ENCODE data around the gene RUFY1.

The RUFY1 gene

DNA sequence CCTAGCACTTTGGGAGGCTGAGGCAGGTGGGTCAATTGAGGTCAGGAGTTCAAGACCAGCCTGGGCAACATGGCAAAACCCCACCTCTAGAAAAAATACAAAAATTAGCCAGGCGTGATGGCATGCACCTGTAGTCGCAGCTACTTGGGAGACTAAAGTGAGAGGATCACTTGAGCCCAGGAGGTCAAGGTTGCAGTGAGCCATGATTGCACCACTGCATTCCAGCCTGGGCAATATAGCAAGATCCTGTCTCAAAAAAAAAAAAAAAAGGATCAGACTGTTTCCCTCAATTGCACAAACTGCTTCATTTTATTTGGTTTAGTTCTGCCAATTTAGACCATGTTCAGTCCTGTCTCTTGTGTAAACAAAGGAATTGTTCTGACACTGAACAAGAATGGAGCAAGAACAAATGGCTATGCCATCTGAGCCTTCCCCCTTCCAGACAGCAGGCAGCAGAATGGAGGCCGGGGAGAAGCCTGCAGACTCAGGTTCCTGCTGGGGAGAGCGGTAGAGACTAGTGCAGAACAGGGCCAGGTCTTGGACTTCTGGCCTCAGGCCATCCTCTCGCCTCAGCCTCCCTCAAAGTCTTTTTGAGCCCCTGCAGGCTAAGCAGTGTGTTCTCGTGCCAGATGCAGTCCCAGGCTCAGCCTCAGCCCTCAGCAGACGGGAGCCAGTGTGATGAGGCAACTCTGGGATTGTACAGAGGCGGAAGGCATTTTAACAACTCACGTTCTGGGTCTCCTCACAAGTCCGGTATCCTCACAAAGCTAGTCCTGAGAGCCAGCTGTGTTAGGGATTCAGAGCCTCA is 54.9 kb downstream of the RUFY1 start:
- DNase-seq (ENCODE audit: low read depth), result no peak

DNA sequence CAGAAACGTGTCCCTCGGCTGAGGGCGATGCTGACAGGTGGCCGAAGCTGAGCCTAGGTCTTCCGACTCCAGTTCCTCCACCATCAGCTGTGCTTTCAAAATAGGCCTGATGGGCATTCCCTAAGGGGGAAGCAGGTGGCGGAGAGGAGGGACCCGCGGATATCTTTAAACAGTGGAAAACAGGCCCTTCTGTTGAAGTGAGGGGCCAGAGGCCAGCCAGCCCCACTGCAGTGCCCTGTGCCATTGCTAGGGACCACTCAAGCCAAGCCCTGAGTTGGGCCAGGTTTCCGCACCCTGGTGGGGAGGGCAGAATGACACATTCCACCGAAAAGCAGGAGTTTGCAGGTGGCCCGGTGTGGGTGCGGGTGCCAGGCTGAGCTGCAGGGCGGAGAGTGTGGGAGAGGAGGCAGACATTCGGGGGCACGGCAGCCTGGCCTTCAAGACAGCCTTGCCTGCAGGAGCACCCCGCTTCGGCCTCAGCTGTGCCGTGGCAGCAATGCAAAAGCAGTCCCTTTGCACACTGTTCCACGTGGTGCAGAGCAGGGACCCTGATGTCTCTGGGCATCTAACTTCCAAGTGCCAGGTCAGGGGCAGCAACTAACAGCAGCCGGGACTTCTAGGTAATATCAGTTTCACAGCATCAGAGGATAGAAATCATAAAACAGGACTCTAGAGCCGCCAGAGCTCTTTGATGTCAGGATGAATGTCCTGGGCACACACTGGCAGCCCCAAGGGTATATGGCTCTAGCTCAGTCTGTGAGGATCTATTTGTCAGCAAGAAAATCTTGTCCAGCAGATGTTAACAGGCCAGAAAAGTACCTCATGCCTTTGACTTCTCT is 55.9 kb downstream of the RUFY1 start:
- no peak for DNase-seq (ENCODE audit: low read depth)

DNA sequence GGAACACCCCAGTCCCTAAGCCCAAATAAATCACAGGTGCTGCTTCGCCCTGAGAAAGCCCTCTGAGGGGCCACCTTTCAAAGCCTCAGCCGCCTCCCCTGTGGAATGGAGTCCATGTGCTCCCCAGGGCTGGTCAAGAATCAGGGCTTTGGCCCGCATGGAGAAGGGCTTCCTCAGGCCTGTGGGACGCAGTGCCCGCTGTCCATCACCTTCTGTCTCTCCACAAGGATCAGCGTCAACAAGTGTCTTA is 56.5 kb downstream of the RUFY1 start:
- no peak for DNase-seq (ENCODE audit: low read depth)

DNA sequence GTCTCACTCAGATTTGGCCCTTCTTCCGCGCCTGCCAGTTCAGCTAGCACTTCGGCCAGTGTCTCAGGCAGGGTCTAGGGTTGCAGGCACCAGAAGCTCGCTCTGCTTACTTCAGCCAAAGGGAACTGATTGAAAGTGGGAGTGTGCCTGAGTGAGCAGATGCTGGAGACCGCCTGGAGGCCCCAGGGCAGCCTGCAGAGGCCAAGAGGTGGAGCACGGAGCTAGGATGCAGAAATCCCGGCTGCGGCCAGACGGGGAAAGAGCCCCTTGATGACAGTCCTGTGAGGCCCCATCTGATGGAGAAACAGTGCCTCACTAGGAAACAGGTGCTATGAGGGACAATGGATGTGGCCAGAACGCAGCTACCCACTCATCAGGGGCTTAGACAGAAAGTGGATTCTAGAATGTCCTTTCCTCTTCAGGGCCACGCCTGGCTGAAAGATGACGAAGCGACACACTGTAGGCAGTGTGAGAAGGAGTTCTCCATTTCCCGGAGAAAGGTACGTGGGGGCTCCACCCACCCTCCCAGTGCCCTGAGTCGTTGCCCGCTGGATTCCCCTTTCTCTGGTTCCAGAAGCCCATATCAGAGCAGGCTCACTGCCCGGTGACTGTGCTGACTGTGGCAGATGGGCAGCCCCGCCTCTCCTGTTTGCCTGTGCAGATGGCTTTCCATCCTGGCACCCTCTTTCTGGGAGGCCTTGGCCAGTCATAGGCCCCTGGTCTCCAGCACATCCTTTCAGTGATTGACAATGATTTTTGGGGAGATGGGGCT is 57.0 kb downstream of the RUFY1 start:
- no peak for DNase-seq (ENCODE audit: low read depth)

DNA sequence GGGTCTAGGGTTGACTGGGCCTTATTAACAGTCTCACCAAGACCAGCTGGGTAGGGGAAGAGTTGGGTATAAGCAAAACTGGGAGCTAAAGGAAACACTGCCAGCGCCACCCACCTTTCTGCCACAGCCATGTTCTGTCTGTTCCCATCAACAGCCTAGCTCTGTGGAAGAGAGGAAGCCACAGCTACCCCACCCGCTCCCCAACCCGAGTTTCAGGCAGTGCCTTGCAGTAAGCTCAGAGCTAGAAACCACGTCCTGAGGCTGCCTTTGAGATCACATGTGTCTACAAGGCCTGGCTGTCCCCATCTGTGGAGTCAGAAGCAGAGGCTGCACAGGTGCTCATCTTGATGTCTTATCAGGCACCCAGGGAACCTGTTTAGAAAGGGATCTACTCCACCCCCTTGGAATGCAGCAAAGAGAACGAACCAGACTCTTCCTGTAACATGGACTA is 57.8 kb downstream of the RUFY1 start:
- DNase-seq (ENCODE audit: low read depth), result no peak

DNA sequence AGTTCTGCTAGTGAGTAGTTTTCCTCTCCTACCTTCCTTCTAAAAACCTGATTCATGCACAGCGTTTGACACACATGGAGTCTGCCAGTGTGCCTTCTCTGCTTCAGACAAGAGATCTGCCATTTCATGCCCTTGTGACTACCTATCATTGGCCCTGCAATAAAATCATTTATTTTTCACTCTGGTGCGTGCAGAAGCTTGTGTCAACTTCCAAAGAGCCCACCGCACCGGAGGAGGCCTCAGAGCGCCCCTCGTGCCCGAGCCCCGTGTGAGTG is 59.4 kb downstream of the RUFY1 start:
- no peak for DNase-seq (ENCODE audit: low read depth)

DNA sequence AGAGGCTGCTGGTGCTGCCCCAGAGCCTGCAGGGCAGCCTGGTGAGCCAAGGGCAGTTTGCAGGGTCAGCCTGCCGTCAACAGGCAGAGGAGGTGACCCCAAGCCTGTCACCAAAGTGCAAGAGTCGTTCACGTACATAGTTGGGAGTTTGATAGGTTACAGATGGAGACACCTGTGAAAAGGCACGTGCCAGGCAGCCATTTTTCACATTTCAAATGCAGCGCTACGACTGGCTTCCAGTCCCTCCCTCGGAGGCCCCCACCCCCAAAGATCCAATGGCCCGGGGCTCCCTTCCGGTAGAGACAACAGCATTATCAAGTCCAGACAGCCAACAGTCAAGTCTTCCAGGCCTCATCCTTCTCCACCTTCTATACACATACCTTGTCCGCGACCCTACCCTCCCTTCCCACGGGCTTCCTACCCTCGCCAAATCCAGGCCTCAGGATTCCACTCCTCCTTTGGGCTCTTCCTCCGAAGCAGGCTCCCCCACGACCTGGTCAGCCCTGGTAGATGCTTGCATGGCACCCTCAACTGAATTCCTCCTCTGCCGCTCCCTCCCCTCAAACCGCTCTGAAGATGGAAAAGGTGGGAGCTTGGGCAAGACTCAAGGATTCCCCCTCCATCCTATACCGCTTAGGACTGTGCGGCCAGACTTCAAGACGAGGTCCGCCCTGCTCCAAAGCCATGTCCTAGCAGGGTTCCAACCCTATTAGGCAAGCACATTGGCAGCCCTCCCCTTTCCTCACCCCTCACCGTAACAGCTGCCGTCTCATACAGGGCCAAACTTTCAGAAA is 60.0 kb downstream of the RUFY1 start:
- no peak for DNase-seq (ENCODE audit: low read depth)

DNA sequence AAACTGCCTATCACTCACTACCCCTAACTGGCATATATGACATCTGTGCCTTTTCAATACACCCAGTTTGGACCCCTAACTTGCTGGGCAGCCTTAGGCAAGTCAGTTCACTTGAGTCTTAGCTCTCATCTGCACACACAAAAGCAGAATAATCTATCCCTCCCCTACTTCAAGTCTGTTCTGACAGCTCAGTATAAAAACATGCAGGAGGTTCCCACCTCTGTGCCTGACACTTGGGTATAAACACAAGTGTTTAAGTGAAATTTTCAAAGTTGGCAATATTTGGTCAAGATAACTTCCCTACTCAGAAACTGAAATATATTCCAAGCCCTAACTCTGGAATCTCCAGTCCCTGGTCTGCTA is 60.5 kb downstream of the RUFY1 start:
- no peak for DNase-seq (ENCODE audit: low read depth)

DNA sequence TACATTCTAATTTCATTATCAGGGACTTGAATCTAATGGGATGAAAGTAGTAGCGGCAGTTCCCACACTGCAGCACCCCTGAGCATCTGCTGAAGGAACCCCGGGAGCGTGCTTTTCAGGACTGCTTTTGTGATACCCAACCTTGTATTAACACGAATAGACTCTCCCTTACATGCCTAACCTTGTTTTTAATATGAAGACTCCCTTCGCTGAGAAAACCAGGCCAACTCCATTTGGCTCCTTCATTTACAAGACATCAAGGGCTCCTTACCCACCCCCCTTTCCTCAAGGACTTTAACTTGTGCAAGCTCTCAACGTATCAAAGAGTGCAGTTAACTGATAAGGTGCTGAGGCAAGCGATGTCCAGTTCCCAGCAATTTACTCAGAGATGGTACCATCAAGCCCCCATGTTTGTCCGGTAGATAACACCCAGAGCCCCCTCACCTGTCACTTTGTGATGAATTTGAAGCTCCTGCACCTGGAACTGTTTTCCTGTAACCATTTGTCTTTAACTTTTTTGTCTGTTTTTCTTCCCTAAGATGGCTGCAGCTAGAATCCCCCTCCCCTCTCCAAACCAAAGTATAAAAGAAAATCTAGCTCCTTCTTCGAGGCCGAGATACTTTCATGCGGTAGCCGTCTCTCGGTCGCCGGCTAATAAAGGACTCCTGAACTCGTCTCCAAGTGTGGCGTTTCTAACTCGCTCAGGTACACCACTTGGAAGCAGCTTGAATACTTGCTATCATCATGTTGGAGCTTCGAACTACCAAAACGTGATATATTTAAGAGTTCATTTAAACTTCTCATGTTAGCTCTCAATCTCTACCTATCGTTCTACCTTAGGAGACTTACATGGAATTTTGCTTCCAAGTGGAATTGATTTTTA is 62.5 kb downstream of the RUFY1 start:
- DNase-seq (ENCODE audit: low read depth), result no peak

DNA sequence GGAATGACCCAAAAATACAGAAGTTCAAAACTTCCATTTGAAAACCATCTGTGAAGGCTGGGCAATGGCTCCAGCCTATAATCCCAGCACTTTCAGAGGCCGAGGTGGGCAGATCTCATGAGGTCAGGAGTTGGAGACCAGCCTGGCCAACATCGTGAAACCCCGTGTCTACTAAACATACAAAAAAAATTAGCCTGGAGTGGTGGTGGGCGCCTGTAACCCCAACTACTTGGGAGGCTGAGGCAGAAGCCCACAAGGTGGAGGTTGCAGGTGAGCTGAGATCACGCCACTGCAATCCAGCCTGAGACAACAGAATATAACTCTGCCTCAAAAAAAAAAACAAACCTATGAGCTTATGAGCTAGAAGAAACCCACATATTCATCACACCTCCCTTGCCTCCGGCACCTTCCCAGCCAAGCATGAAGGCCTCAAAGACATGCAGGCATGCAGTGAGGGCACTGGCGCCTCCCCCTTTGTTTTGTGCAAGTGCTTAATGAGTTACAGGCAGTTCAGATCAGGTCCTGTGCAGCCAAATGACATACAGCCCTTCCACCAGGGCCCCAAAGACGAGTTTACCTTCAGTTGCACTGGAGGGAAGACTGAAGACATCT is 63.2 kb downstream of the RUFY1 start:
- DNase-seq (ENCODE audit: low read depth), result no peak

DNA sequence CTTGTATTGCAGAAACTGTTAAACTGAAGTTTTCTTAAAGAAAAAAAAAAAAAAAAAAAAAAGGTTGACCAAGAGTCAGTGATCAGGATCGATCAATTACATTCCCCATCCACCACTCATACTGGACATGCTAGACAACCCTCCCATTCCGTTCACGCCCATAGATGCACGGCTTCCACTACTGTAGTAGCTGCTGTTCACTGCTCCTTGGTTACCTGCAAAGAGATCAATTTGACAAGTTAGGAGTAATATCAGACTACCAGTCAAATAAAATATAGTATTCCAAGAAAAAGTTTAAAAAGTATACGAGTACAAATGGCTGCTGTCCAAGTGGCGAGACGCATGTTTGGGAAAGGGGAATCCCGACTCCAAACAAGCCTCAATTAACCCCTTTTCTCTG is 64.4 kb downstream of the RUFY1 start:
- no peak for DNase-seq (ENCODE audit: low read depth)

DNA sequence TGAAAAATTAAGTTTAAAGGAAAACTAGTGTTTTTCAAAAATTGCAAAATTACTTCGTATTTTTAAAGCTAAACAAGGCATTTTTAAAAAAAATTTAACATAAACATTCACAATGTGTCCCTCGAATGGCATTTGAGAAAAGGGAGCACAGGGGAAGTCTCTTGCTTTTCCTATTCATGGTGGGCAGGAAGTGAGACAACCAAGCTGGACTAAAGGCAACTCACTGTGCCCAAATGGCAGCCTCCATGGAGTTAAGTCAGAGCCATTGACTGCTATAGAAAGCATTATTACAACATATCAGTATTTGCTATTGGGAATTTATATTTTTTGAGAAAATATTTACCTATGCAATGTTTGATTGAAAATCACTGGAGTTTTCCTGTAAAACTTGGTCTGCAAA is 64.8 kb downstream of the RUFY1 start:
- DNase-seq (ENCODE audit: low read depth), result no peak

DNA sequence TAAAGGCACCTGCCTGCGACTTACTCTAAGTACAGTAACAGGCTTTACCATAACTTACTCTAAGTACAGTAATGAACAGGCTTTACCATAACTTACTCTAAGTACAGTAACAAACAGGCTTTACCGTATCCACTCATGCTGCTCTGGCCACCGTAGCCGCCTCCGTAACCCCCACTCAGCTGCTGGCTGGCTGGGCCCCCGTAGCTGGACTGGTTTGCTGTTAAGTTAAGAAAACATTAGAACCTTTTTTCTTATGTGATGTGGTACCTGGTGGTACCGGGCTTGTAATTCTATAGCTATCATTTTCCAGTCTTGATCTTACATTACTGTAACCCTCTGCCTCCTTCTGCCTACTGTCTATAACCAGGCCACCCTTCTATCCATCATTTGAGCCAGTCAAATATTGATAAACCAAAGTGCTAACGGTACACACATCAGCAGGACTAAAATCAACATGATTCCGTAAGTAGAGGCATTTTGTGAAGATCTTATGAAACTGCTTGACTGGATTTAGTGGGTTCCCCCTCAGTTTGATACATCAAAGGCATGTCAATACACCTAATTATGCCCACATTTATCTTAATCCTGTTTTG is 65.7 kb downstream of the RUFY1 start:
- DNase-seq (ENCODE audit: low read depth), result no peak

DNA sequence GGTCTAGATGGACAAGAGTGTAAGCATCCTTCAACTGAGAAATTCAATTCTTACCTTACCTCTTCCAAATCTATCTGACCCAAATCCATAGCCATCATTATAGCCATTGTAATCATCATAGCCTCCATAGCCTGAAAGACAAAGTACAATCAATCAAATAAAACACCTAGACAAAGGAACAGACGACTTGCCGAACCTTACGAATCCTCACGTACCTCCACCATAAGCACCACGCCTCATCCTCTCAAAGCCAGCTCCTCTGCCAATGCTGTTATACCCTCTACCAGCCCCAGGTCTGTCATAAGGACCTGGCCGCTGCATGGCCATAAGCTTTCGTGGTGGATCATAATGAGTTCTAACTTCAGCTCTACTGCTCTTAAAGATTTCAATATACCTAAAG is 67.6 kb downstream of the RUFY1 start:
- no peak for DNase-seq (ENCODE audit: low read depth)

DNA sequence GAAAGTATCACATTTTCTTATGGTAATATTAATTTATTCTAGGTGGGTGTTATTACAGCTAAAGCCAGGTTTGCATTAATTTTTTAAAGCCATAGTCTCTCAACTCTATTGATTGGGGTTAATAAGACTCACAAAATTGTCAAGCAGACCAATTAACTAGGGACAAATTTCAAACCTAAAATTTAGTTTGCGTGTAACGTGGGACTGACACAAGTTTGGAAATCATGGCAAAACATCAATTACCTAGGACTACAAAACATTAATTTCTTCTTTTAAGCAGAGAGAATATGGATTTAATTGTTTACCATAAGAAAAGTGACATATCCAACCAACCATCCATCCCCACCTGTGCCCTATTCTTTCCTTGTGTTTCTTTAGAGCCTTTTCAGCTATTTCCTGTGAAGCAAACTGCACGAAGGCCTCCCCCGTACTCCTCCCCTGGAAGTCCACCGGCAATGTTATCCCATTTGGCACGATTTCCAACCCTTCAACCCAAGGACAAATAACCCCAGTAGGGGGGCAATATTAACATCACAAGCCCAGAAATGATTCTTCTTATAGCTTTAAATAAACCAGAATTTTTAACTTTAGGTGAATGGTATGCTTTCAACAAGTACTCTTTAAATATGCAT is 68.7 kb downstream of the RUFY1 start:
- DNase-seq (ENCODE audit: low read depth), result no peak

DNA sequence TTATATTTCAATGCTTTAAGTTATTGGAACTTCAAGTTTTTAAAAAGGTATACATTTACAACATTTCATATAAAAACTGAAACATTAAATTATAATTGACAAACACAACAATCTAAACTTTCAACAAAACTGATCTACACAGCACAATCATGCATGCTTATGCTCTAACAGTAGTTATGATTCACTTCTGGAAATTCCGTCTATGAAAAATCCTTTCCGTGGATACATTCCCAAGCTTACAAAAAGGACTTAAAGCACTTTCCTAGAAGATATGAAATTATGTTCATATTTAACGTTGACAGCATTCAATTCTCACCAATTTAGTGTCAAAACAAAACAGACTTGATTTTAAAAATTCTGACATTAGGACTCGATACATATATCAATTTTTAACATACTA is 69.4 kb downstream of the RUFY1 start:
- no peak for DNase-seq (ENCODE audit: low read depth)

DNA sequence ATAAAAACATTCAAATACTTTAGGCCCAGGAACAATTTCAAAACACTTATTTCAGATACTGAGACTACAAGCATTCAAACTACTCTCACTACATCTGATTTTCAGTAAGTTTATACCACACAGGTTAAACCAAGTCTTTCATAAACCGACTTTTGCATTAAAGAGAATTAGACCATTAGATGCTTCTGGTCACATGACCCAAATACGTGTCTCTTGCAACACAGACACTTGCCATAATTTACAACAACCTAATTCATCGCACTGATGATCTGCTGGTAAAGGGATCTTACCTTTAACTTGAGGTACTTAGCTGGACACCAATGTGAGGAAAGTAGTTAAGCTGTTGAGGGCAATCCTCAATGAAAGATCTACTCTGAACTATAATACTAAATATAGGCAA is 69.9 kb downstream of the RUFY1 start:
- DNase-seq (ENCODE audit: low read depth), result no peak

DNA sequence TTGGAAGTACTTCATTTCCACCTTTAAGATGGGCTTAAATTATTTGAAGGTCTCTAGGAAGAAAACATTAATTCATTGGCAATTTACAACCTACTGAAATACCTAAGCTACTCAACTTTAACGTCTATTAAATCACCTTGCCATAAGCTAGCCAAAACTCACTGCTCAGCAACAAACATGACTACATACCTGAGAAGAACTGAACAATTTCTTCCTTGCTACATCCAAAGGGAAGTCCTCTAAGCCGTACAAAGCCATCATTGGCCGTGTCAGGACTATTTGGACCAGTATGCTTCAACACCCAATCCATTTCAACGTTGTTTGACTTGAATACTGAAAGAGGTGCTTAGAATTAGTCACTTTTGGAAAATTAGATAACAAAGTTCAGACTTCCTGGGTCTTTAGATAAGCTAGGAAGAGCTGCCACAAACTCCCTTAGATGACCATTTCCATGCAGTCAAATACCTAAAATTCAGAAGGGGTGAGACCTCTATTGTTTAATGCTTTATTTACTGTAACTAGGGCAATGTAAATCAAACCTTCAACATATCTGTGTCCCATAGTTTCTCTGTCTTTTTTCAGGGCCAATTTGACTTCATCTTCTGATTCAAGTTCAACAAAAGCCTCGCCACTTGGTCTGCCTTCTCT is 70.5 kb downstream of the RUFY1 start:
- DNase-seq (ENCODE audit: low read depth), result no peak

DNA sequence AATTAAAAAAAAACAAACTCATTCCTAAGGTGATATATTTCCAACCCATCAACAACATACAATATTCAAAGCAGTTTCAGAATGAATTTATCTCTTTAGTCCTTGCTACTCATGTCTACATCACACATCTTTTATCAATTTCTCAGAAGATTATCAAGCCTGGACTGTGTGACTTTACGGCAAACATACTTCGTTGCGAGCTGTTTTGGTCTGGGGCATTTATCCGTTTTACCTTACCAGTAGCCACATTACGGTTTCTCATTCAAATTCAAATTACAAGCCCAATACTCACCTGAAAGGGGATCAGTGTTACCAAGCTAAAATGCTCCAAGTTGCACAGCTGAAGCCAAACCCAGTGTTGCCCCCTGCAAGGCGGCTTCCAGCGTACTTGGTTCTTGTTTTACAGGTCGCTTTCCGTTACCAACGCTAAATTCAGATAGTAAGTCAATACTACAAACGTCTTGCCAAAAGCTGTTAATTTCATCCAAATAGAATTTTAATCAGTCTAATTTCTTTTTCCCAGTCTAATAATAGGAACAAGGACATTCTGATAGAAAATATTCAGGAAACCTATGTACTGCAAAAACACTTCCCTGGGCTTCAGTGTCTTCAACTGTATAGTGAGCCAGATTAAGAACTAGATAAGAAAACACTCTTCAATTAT is 71.3 kb downstream of the RUFY1 start:
- no peak for DNase-seq (ENCODE audit: low read depth)
